ENCODE results near the gene TMEM8B.
"Not testable (repeated sequence)": the region's sequence is repeated elsewhere in the genome, so short reads cannot be mapped to it uniquely, and the experiment has no call there.

The TMEM8B gene

GRCh38 chr9:35909274-35909673 is 80.2 kb downstream of the TMEM8B start, which contains the start of gene SPAAR:
Gene SPAAR, plus strand, starts transcription at chr9:35909490. Its CDS starts 974 bp downstream, at chr9:35910464.
- DNase-seq = no peak

GRCh38 chr9:35909687-35910612 is 80.9 kb downstream of the TMEM8B start:
- no peak for DNase-seq

- no peak for DNase-seq
Observed at GRCh38 chr9:35910613-35911359, 81.8 kb downstream of the TMEM8B start.

DNA sequence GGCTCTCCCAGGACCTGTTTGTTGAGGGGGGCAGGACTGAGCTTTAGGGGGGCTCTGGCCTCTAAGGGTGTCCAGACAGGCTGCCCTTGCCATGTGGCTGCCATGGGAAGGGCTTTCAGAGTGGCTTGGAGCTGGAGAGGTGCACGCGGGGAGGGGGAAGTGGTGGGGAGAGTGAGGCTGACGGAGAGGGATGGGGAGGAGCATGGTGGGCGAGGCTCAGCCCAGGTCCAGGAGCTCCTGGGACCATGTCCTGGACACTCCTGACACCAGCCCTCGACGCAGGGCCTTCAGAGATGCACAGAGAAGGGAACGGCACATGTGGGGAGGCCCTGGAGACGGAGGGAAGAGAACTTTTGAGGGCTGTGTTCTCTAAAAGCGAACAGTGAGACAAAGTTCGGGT is 82.7 kb downstream of the TMEM8B start:
- no peak for DNase-seq

DNA sequence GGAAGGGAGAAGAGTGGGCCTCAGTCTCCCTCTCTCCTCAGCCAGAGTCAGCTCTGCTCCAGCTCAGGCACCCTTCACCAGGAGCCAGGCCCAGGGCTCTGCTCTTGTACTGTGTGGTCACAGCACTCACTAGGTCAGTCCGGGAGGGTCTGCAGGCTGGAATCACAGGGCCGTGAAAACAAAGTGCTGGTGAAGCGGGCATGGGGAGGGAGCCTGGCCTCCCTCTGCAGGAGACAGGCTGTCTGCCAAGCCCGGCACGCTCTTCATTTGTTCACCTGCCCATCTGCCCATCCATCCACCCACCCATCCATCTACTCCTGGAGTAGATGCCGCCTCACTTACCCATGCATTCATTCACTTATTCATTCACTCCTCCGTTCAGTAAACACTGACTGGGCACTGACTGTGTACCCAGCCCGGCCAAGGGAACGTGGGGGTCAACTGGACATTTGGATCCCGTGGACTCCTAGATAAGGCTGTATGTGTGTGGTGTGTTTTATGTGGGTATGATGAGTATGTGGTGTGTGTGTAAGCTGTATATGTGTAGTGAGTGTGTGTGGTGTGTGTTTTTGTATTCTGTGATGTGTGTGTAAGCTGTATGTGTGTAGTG is 83.9 kb downstream of the TMEM8B start:
- DNase-seq = no peak

GRCh38 chr9:35913429-35913828 is 84.4 kb downstream of the TMEM8B start:
- not testable (repeated sequence) for DNase-seq

DNA sequence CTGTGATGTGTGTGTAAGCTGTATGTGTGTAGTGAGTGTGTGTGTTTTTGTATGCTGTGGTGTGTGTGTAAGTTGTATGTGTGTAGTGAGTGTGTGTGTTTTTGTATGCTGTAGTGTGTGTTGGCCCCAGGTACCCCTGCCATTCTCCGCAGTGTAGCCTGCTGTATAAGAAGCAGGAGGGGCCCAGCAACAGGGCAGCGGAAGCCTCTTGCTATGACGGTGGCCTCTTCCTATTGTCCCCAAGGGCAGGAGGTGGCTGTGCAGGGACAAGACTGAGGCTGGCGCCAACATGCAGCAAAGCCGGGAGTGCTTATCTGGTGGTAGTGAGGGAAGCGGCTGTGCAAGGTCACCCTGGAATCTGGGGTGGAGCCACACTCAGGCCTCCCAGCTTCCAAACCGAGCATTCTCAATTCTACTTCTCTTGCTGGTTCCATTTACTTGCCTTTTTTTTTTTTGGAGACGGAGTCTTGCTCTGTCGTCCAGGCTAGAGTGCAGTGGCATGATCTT is 85.3 kb downstream of the TMEM8B start:
- DNase-seq = no peak

All from NCI-H1417 treated with DMSO at 0.1 percent for 48 hours (cell line).